Activated naive CD4-positive, alpha-beta T cell treated with anti-CD3 and anti-CD28 coated beads, Interleukin-2, amount 50 U/mL, for 16 hours (primary cell): ENCODE results near the gene MPHOSPH8.
"Not testable (repeated sequence)": the region's sequence is repeated elsewhere in the genome, so short reads cannot be mapped to it uniquely, and the experiment has no call there.

Source experiments
- DNase-seq: peaks from one replicate; pipeline ENCODE4 v3.0.0-alpha.2; 2020

Gene MPHOSPH8

GRCh38 chr13:19634256-19634740, 839 bp downstream of the MPHOSPH8 start:
- DNase-seq = no peak

- not testable (repeated sequence) for DNase-seq
These were observed 2.5 kb downstream of the MPHOSPH8 start for GRCh38 chr13:19635926-19636325.

- DNase-seq = no peak
These were observed 10.2 kb downstream of the MPHOSPH8 start for GRCh38 chr13:19643652-19644051.

GRCh38 chr13:19645000-19645399, 11.5 kb downstream of the MPHOSPH8 start:
- no peak for DNase-seq

- DNase-seq = no peak
These were observed 12.6 kb downstream of the MPHOSPH8 start for GRCh38 chr13:19646063-19646462.

GRCh38 chr13:19650742-19651141, 17.3 kb downstream of the MPHOSPH8 start:
- DNase-seq = no peak

GRCh38 chr13:19657872-19658591, 24.6 kb downstream of the MPHOSPH8 start:
- DNase-seq = no peak

GRCh38 chr13:19658831-19659230, 25.4 kb downstream of the MPHOSPH8 start:
- no peak for DNase-seq

- DNase-seq = no peak
These were observed 27.7 kb downstream of the MPHOSPH8 start for GRCh38 chr13:19661126-19661525.

- no peak for DNase-seq
These were observed 28.1 kb downstream of the MPHOSPH8 start for GRCh38 chr13:19661561-19661960.

GRCh38 chr13:19663416-19663979, 30.0 kb downstream of the MPHOSPH8 start:
- DNase-seq = no peak

GRCh38 chr13:19664481-19665230, 31.2 kb downstream of the MPHOSPH8 start:
- no peak for DNase-seq

- no peak for DNase-seq
These were observed 32.0 kb downstream of the MPHOSPH8 start for GRCh38 chr13:19665427-19665859.

GRCh38 chr13:19668778-19669177, 35.3 kb downstream of the MPHOSPH8 start:
- DNase-seq = no peak

GRCh38 chr13:19670147-19670546, 36.7 kb downstream of the MPHOSPH8 start:
- no peak for DNase-seq

GRCh38 chr13:19672990-19673389, 39.5 kb downstream of the MPHOSPH8 start:
- no peak for DNase-seq

GRCh38 chr13:19673473-19674430, 40.3 kb downstream of the MPHOSPH8 start:
- no peak for DNase-seq

GRCh38 chr13:19674898-19675297, 41.4 kb downstream of the MPHOSPH8 start:
- no peak for DNase-seq

- no peak for DNase-seq
These were observed 42.7 kb downstream of the MPHOSPH8 start for GRCh38 chr13:19676168-19676567.

- DNase-seq = no peak
These were observed 47.3 kb downstream of the MPHOSPH8 start for GRCh38 chr13:19680751-19681150.

GRCh38 chr13:19681517-19681916, 48.1 kb downstream of the MPHOSPH8 start:
- no peak for DNase-seq

GRCh38 chr13:19685034-19685433, 51.6 kb downstream of the MPHOSPH8 start:
- DNase-seq = no peak

GRCh38 chr13:19685437-19685836, 52.0 kb downstream of the MPHOSPH8 start:
- DNase-seq = no peak
